H9 (cell line): Measurements from ENCODE around the gene VASP. TPM values are rescaled to one million over a fixed set of nuclear protein-coding genes. Genes with fewer than 3 reads are reported as not detected.
A peak's percentile ranks its signal among the peaks of the same experiment; 100 is the strongest.

Experiments used
- DNase-seq: peaks from one replicate; pipeline ENCODE4 v3.0.0-alpha.2; 2017
- H2AFZ ChIP-seq: one replicate; pipeline ENCODE4 v1.6.1; 2013; ENCODE audit warnings: mild to moderate bottlenecking, low read length, control low read depth, moderate library complexity
- H2AK5ac ChIP-seq: 2 replicates; pipeline ENCODE4 v1.6.1; 2013; ENCODE audit warnings: low read length, control low read depth, mixed read lengths; ENCODE audit not compliant: insufficient read length
- H2BK120ac ChIP-seq: one replicate; pipeline ENCODE4 v1.6.1; 2013; ENCODE audit warnings: low read depth, mild to moderate bottlenecking, low read length, control low read depth, inconsistent platforms; ENCODE audit not compliant: poor library complexity, severe bottlenecking
- H2BK12ac ChIP-seq: 2 replicates; pipeline ENCODE4 v1.6.1; 2013; ENCODE audit warnings: low read length, control low read depth, mixed read lengths, low read depth; ENCODE audit not compliant: insufficient read length
- H2BK15ac ChIP-seq: 2 replicates; pipeline ENCODE4 v1.6.1; 2013; ENCODE audit warnings: low read depth, low read length, control low read depth
- H2BK20ac ChIP-seq: one replicate; pipeline ENCODE4 v1.6.1; 2013; ENCODE audit warnings: low read depth, mild to moderate bottlenecking, low read length, control low read depth, inconsistent platforms; ENCODE audit not compliant: poor library complexity, severe bottlenecking
- H2BK5ac ChIP-seq: 2 replicates; pipeline ENCODE4 v1.6.1; 2013; ENCODE audit warnings: low read length, control low read depth, mixed read lengths; ENCODE audit not compliant: insufficient read length
- H3K14ac ChIP-seq: 2 replicates; pipeline ENCODE4 v1.6.1; 2013; ENCODE audit warnings: low read length, control low read depth; ENCODE audit not compliant: insufficient read depth
- H3K18ac ChIP-seq: 2 replicates; pipeline ENCODE4 v1.6.1; 2013; ENCODE audit warnings: low read depth, mild to moderate bottlenecking, mixed read lengths, low read length, control low read depth; ENCODE audit not compliant: insufficient read length
- H3K23ac ChIP-seq: 2 replicates; pipeline ENCODE4 v1.6.1; 2013; ENCODE audit warnings: low read length, control low read depth, mixed read lengths, low read depth; ENCODE audit not compliant: insufficient read length
- H3K23me2 ChIP-seq: 2 replicates; pipeline ENCODE4 v1.6.1; 2013; ENCODE audit warnings: low read depth, mild to moderate bottlenecking, mixed read lengths, low read length, control low read depth; ENCODE audit not compliant: insufficient read length, poor library complexity, severe bottlenecking
- H3K27ac ChIP-seq: 2 replicates; pipeline ENCODE4 v1.5.1; 2013; ENCODE audit warnings: low read length, control low read depth, mixed read lengths, low read depth; ENCODE audit not compliant: insufficient read length
- H3K27me3 ChIP-seq: 2 replicates; pipeline ENCODE4 v1.6.1; 2013; ENCODE audit warnings: low read length, control low read depth, inconsistent platforms; ENCODE audit not compliant: insufficient read depth
- H3K4ac ChIP-seq: 2 replicates; pipeline ENCODE4 v1.6.1; 2013; ENCODE audit warnings: low read depth, mild to moderate bottlenecking, control low read depth, inconsistent platforms, low read length, moderate library complexity
- H3K4me1 ChIP-seq: 2 replicates; pipeline ENCODE4 v1.6.1; 2013; ENCODE audit warnings: low read length, control low read depth, inconsistent platforms; ENCODE audit not compliant: insufficient read depth
- H3K4me2 ChIP-seq: 2 replicates; pipeline ENCODE4 v1.6.1; 2013; ENCODE audit warnings: low read length, control low read depth, mixed read lengths; ENCODE audit not compliant: insufficient read length, insufficient read depth
- H3K56ac ChIP-seq: 2 replicates; pipeline ENCODE4 v1.6.1; 2013; ENCODE audit warnings: low read depth, mild to moderate bottlenecking, mixed read lengths, low read length, control low read depth; ENCODE audit not compliant: insufficient read length
- H3K79me1 ChIP-seq: 2 replicates; pipeline ENCODE4 v1.6.1; 2013; ENCODE audit warnings: low read depth, mild to moderate bottlenecking, moderate library complexity, low read length, control low read depth, inconsistent platforms; ENCODE audit not compliant: insufficient read depth, poor library complexity, severe bottlenecking
- H3K79me2 ChIP-seq: 2 replicates; pipeline ENCODE4 v1.6.1; 2013; ENCODE audit warnings: low read length, control low read depth, inconsistent platforms; ENCODE audit not compliant: insufficient read depth
- H3K9ac ChIP-seq: 2 replicates; pipeline ENCODE4 v1.6.1; 2013; ENCODE audit warnings: low read length, control low read depth, mixed read lengths; ENCODE audit not compliant: insufficient read length; ENCODE audit errors: extremely low read depth
- H3K9me3 ChIP-seq: one replicate; pipeline ENCODE4 v1.6.1; 2013; ENCODE audit warnings: low read depth, low read length, inconsistent platforms; ENCODE audit not compliant: control insufficient read depth
- H3T11ph ChIP-seq: one replicate; pipeline ENCODE4 v1.6.1; 2013; ENCODE audit warnings: mild to moderate bottlenecking, low read length, control low read depth, inconsistent platforms
- H4K20me1 ChIP-seq: one replicate; pipeline ENCODE4 v1.6.1; 2013; ENCODE audit not compliant: control insufficient read depth, insufficient read length, insufficient read depth
- H4K5ac ChIP-seq: 2 replicates; pipeline ENCODE4 v1.6.1; 2013; ENCODE audit warnings: low read depth, mild to moderate bottlenecking, mixed read lengths, low read length, control low read depth; ENCODE audit not compliant: insufficient read length
- H4K8ac ChIP-seq: replicated peaks from 2 replicates; pipeline ENCODE4 v1.6.1; 2013; ENCODE audit warnings: low read length, control low read depth, mixed read lengths, low read depth; ENCODE audit not compliant: insufficient read length
- H4K91ac ChIP-seq: 2 replicates; pipeline ENCODE4 v1.6.1; 2013; ENCODE audit warnings: low read depth, mild to moderate bottlenecking, moderate library complexity, mixed read lengths, low read length, control low read depth; ENCODE audit not compliant: insufficient read length
- H3K27ac Mint-ChIP-seq, 3 experiments: 2 replicates in 2 of 3; 3 replicates in 1 of 3; pipeline ENCODE4 v1.8.0; 2020 to 2021; ENCODE audit warnings: mixed read lengths in 3 of 3, mild to moderate bottlenecking in 1 of 3, moderate library complexity in 1 of 3
- H3K27me3 Mint-ChIP-seq: 2 replicates; pipeline ENCODE4 v1.8.0; 2021; ENCODE audit warnings: low read depth, mild to moderate bottlenecking, moderate library complexity, mixed read lengths
- H3K36me3 Mint-ChIP-seq, 3 experiments: 2 replicates in 2 of 3; 3 replicates in 1 of 3; pipeline ENCODE4 v1.8.0; 2020 to 2021; ENCODE audit warnings: low read depth in 3 of 3, mixed read lengths in 3 of 3; ENCODE audit not compliant: insufficient read depth in 1 of 3
- H3K4me1 Mint-ChIP-seq, 2 experiments: 2 replicates each; pipeline ENCODE4 v1.8.0; 2020; ENCODE audit warnings: mixed read lengths in 2 of 2
- H3K4me3 Mint-ChIP-seq, 2 experiments: 2 replicates in 1 of 2; 3 replicates in 1 of 2; pipeline ENCODE4 v1.8.0; 2020 to 2021; ENCODE audit warnings: mild to moderate bottlenecking in 2 of 2, mixed read lengths in 2 of 2, moderate library complexity in 1 of 2
- H3K9me3 Mint-ChIP-seq, 2 experiments: 2 replicates in 1 of 2; 3 replicates in 1 of 2; pipeline ENCODE4 v1.8.0; 2020; ENCODE audit warnings: mild to moderate bottlenecking in 2 of 2, mixed read lengths in 2 of 2, moderate library complexity in 1 of 2
- WGBS: extraction: QIAGEN DNeasy Blood & Tissue Kit; methylation state at CpG from one replicate; pipeline ENCODE4 v1.1.7; 2013; ENCODE audit warnings: missing lambda C conversion rate, low lambda C conversion rate, mixed read lengths; ENCODE audit not compliant: insufficient read length; ENCODE audit errors: extremely low coverage; 5-methylcytosine and 5-hydroxymethylcytosine counted together
- total RNA-seq: library from RNA; stranded (reverse); gene quantifications from 2 replicates; pipeline ENCODE4 v1.2.1, GENCODE V29; 2021
- TF ChIP-seq, protein P1 (sequence below): fragments of 200-600 bp; sonication (generic); conservative IDR thresholded peaks from 3 replicates; pipeline ENCODE4 v1.8.0; 2021; ENCODE audit warnings: antibody characterized with exemption, mild to moderate bottlenecking

VASP gene
- total RNA-seq, 1 experiment from 2014 or later: 157 TPM

DNA sequence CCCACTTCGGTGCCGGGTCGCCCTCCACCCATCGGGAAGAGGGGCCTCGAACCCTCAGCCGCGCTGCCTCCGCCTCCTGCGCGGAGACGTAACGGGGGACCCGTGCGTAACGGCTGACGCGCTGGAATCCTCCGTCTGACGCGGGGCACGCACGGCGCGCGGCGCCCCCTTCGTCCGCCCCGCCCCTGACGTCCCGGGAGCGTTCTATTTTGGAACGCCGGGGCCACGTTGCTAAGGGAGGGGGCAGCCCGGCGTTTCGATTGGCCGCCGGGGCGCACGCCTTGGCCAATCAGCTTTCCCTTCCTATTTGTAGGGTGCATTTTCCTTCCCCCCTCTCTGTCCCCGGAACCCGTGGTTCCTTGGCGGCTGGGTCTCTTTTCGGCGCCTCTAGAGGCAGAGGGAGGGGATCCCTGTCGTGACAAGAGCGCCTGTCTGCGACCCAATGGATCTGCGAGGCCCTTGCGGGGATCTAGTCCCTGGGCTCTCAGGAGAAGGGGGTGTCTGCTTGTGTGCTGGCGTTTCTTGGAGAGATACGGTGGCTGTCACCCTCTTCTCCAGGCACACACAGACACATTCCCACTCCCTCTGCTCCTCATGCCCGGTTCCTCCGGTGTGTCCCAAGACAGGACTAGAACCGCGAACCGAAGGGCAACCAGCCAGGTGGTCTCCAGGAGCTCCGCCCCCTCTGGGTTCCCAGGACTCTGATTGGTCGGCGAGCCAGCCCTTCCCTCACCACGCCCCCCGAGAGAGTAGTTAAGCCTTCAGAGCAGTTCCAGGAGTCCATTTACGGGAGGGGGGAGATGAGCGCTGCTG lies 37.9 kb upstream of the VASP start:
- Histone ChIP-seq H3K23me2 (peaks cover 19% of the 10 kb centered on the region), H3K9me3 (no peaks in the 10 kb centered on the region), H3T11ph (no peak overlapping the region), H3K27ac (peak overlapping the region; percentile 46), H2BK12ac (no peak overlapping the region), H2AFZ (no peak overlapping the region), H4K91ac (no peak overlapping the region), H4K20me1 (no peaks in the 10 kb centered on the region), H2BK120ac (no peak overlapping the region), H2BK20ac (no peak overlapping the region), H3K4ac (no peak overlapping the region; the same call in 1 of the 2 replicates), H3K56ac (no peak overlapping the region), H3K23ac (no peak overlapping the region), H3K79me2 (no peaks in the 10 kb centered on the region), H3K9ac (peak overlapping the region; percentile 59), H2AK5ac (no peak overlapping the region), H4K5ac (no peak overlapping the region), H3K79me1 (no peaks in the 10 kb centered on the region), H3K27me3 (no peaks in the 10 kb centered on the region; the same call in 1 of the 2 replicates), H3K18ac (peak overlapping the region; percentile 93), H3K4me1 (no peaks in the 10 kb centered on the region), H3K4me2 (peak overlapping the region; percentile 84), H3K14ac (peak overlapping the region; percentile 89), H2BK5ac (no peak overlapping the region), H4K8ac (no peak overlapping the region), H2BK15ac (no peak overlapping the region)
- Mint-ChIP-seq H3K9me3 (no peaks in the 10 kb centered on the region; a peak in 1 of 5 replicates), H3K4me3 (peak overlapping the region; percentile 80 to 92), H3K36me3 (peaks cover 0 to 11% (median 0%) of the 10 kb centered on the region in 3 experiments; a peak in 1 of 7 replicates), H3K27ac (peak overlapping the region; percentile 94 to 99 (median 94); a peak in 6 of 7 replicates), H3K27me3 (peaks cover 25% of the 10 kb centered on the region), H3K4me1 (peaks cover 29 to 61% of the 10 kb centered on the region in 2 experiments)
- DNase-seq: peak; percentile 95
- no CpG with 5 or more reads among the region's 66 CpGs for WGBS
- TF ChIP-seq, protein P1, sequence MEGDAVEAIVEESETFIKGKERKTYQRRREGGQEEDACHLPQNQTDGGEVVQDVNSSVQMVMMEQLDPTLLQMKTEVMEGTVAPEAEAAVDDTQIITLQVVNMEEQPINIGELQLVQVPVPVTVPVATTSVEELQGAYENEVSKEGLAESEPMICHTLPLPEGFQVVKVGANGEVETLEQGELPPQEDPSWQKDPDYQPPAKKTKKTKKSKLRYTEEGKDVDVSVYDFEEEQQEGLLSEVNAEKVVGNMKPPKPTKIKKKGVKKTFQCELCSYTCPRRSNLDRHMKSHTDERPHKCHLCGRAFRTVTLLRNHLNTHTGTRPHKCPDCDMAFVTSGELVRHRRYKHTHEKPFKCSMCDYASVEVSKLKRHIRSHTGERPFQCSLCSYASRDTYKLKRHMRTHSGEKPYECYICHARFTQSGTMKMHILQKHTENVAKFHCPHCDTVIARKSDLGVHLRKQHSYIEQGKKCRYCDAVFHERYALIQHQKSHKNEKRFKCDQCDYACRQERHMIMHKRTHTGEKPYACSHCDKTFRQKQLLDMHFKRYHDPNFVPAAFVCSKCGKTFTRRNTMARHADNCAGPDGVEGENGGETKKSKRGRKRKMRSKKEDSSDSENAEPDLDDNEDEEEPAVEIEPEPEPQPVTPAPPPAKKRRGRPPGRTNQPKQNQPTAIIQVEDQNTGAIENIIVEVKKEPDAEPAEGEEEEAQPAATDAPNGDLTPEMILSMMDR: no peak
